CD14-positive monocyte (primary cell): Measurements from ENCODE around the gene KRTAP5-4. TPM values are rescaled to one million over a fixed set of nuclear protein-coding genes. Genes with fewer than 3 reads are reported as not detected.
"Not testable (repeated sequence)": the region's sequence is repeated elsewhere in the genome, so short reads cannot be mapped to it uniquely, and the experiment has no call there.

Source experiments
- DNase-seq, 3 donors: peaks; one replicate each; pipeline ENCODE4 v3.0.0-alpha.2; 2011 to 2022
- H2AFZ ChIP-seq: 2 replicates; pipeline ENCODE4 v1.6.0; 2012; ENCODE audit warnings: mild to moderate bottlenecking, low read depth, low read length, inconsistent platforms; ENCODE audit not compliant: insufficient read depth, poor library complexity, severe bottlenecking
- H3K27ac ChIP-seq, 2 donors: 1 replicate in 1 of 2; 2 replicates in 1 of 2; pipeline ENCODE4 v1.5.1; 2012 to 2013; ENCODE audit warnings: low read length in 2 of 2, control low read depth in 1 of 2, inconsistent platforms in 1 of 2, low read depth in 1 of 2, mild to moderate bottlenecking in 1 of 2
- H3K27me3 ChIP-seq, 2 donors: one replicate each; pipeline versions ENCODE4 v1.6.0 to v1.6.1; 2011 to 2013; ENCODE audit warnings: low read length in 2 of 2; ENCODE audit not compliant: control insufficient read depth in 2 of 2, insufficient read depth in 2 of 2
- H3K36me3 ChIP-seq, 2 donors: replicated peaks in 1 of 2; 1 replicate in 1 of 2; 2 replicates in 1 of 2; pipeline versions ENCODE4 v1.5.1 to v1.6.1; 2012 to 2013; ENCODE audit warnings: low read length in 2 of 2, control low read depth in 1 of 2, inconsistent platforms in 1 of 2, mild to moderate bottlenecking in 1 of 2; ENCODE audit not compliant: insufficient read depth in 2 of 2, control insufficient read depth in 1 of 2
- H3K4me1 ChIP-seq, 2 donors: 1 replicate in 1 of 2; 2 replicates in 1 of 2; pipeline versions ENCODE4 v1.5.1 to v1.6.1; 2012 to 2013; ENCODE audit warnings: low read length in 2 of 2, control low read depth in 1 of 2, inconsistent platforms in 1 of 2, mild to moderate bottlenecking in 1 of 2, moderate library complexity in 1 of 2; ENCODE audit not compliant: insufficient read depth in 2 of 2, control insufficient read depth in 1 of 2
- H3K4me2 ChIP-seq: replicated peaks from 2 replicates; pipeline ENCODE3; 2012; ENCODE audit warnings: low read length, moderate library complexity, mild to moderate bottlenecking; ENCODE audit not compliant: poor library complexity, severe bottlenecking; ENCODE audit errors: extremely low read depth
- H3K4me3 ChIP-seq, 3 experiments: fragments of 200-600 bp in 1 of 3; sonication (generic) in 1 of 3; replicated peaks in 1 of 3; 1 replicate in 2 of 3; 2 replicates in 1 of 3; pipeline ENCODE4 v1.5.1; 2011 to 2013; ENCODE audit warnings: low read length in 3 of 3, mild to moderate bottlenecking in 3 of 3, control low read depth in 2 of 3, low read depth in 2 of 3, inconsistent platforms in 1 of 3, moderate library complexity in 1 of 3
- H3K79me2 ChIP-seq: 2 replicates; pipeline ENCODE4 v1.6.0; 2012; ENCODE audit warnings: mild to moderate bottlenecking, control low read depth, inconsistent platforms, low read length, moderate library complexity; ENCODE audit not compliant: insufficient read depth
- H3K9ac ChIP-seq: 2 replicates; pipeline ENCODE4 v1.6.0; 2017; ENCODE audit warnings: low read length, mild to moderate bottlenecking; ENCODE audit not compliant: insufficient read depth, poor library complexity, severe bottlenecking
- H3K9me3 ChIP-seq, 2 donors: replicated peaks in 1 of 2; 1 replicate in 1 of 2; 2 replicates in 1 of 2; pipeline versions ENCODE4 v1.5.1 to v1.6.1; 2012 to 2013; ENCODE audit warnings: low read length in 2 of 2, control low read depth in 1 of 2; ENCODE audit not compliant: control insufficient read depth in 1 of 2, insufficient read depth in 1 of 2
- H4K20me1 ChIP-seq: 2 replicates; pipeline ENCODE4 v1.6.0; 2012; ENCODE audit warnings: mild to moderate bottlenecking, low read length, control low read depth, moderate library complexity; ENCODE audit not compliant: insufficient read depth
- H3K27ac Mint-ChIP-seq, 7 donors: one replicate each; pipeline ENCODE4 v1.8.0; 2020; ENCODE audit warnings: mild to moderate bottlenecking in 7 of 7, mixed read lengths in 7 of 7, moderate library complexity in 6 of 7, inconsistent platforms in 2 of 7
- H3K27me3 Mint-ChIP-seq, 3 donors: one replicate each; pipeline ENCODE4 v1.8.0; 2021 to 2022; ENCODE audit warnings: low read depth in 3 of 3, mild to moderate bottlenecking in 3 of 3, mixed read lengths in 3 of 3, moderate library complexity in 3 of 3, inconsistent platforms in 1 of 3
- H3K36me3 Mint-ChIP-seq, 2 donors: one replicate each; pipeline ENCODE4 v1.8.0; 2020; ENCODE audit warnings: mixed read lengths in 2 of 2, inconsistent platforms in 1 of 2, mild to moderate bottlenecking in 1 of 2
- H3K4me1 Mint-ChIP-seq: one replicate; pipeline ENCODE4 v1.8.0; 2020; ENCODE audit warnings: mild to moderate bottlenecking, mixed read lengths
- H3K4me3 Mint-ChIP-seq, 2 donors: one replicate each; pipeline ENCODE4 v1.8.0; 2020; ENCODE audit warnings: mild to moderate bottlenecking in 2 of 2, mixed read lengths in 2 of 2, moderate library complexity in 1 of 2
- H3K9me3 Mint-ChIP-seq, 7 donors: one replicate each; pipeline ENCODE4 v1.8.0; 2020 to 2022; ENCODE audit warnings: mixed read lengths in 7 of 7, mild to moderate bottlenecking in 6 of 7, moderate library complexity in 6 of 7, inconsistent platforms in 2 of 7
- WGBS: methylation state at CpG from one replicate; pipeline ENCODE4 v1.1.5; 2013; ENCODE audit warnings: missing lambda C conversion rate; ENCODE audit not compliant: insufficient coverage; 5-methylcytosine and 5-hydroxymethylcytosine counted together
- intact Hi-C, 2 donors: fragments of 100-400 bp; cut with micrococcal nuclease; formaldehyde crosslinking; loops; one replicate each; pipeline versions ENCODE4 v1.15.0 to v1.15.1; 2023
- polyA plus RNA-seq, 3 donors: library from polyadenylated mRNA; depleted of rRNA in 1 of 3; unstranded in 2 of 3; stranded (reverse) in 1 of 3; fragments of 300-500 nt in 2 of 3; fragments of >200 nt in 1 of 3; fragmentation: Illumina TruSeq in 2 of 3; gene quantifications; 1 replicate in 2 of 3; 2 replicates in 1 of 3; pipeline ENCODE4 v1.2.3, GENCODE V29; 2012 to 2021
- TF ChIP-seq, protein P1 (sequence below): fragments of 200-600 bp; IDR thresholded peaks from one replicate; pipeline ENCODE4 v1.8.0; 2022; ENCODE audit warnings: antibody characterized with exemption, mild to moderate bottlenecking

Gene KRTAP5-4
- polyA plus RNA-seq, 3 donors, result not detected

DNA sequence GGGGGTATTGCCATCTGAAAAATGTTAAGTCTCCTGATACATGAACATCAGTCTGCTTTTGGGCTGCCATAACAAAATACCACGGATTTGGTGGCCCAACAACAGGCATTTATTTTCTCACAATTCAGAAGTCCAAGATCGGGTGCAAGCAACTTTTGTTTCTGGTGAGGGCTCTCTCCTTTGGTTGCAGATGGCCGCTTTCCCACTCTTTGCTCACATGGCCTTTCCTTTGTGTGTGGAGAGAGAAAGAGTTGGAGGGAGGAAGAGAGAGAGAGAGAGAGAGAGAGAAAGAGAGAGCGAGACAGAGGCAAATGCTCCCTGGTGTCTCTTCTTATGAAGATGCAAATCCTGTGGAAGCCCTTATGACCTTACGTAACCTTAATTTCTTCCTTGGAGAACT lies 21.3 kb downstream of the KRTAP5-4 start:
- H3K27me3 Mint-ChIP-seq, result peaks cover 51 to 53% (median 53%) of the 10 kb centered on the region in 3 donors
- intact Hi-C loops, result no loop called here
- TF ChIP-seq, protein P1, sequence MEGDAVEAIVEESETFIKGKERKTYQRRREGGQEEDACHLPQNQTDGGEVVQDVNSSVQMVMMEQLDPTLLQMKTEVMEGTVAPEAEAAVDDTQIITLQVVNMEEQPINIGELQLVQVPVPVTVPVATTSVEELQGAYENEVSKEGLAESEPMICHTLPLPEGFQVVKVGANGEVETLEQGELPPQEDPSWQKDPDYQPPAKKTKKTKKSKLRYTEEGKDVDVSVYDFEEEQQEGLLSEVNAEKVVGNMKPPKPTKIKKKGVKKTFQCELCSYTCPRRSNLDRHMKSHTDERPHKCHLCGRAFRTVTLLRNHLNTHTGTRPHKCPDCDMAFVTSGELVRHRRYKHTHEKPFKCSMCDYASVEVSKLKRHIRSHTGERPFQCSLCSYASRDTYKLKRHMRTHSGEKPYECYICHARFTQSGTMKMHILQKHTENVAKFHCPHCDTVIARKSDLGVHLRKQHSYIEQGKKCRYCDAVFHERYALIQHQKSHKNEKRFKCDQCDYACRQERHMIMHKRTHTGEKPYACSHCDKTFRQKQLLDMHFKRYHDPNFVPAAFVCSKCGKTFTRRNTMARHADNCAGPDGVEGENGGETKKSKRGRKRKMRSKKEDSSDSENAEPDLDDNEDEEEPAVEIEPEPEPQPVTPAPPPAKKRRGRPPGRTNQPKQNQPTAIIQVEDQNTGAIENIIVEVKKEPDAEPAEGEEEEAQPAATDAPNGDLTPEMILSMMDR, result no peak
- H3K27me3 ChIP-seq, result peaks cover 5 to 14% of the 10 kb centered on the region in 2 donors
- H3K27ac Mint-ChIP-seq, result no peak overlapping the region
- no peak overlapping the region for H3K27ac ChIP-seq
- H3K9me3 Mint-ChIP-seq, result peaks cover 0 to 2% (median 0%) of the 10 kb centered on the region in 7 donors
- H3K9ac ChIP-seq, result no peak overlapping the region
- no peaks in the 10 kb centered on the region for H3K9me3 ChIP-seq
- no peak overlapping the region for H3K4me3 ChIP-seq
- 70% methylated on average over 2 of the region's 5 CpGs for WGBS
- H3K36me3 ChIP-seq, result no peaks in the 10 kb centered on the region
- no peaks in the 10 kb centered on the region for H3K36me3 Mint-ChIP-seq
- no peaks in the 10 kb centered on the region for H3K79me2 ChIP-seq
- no peak for DNase-seq
- no peaks in the 10 kb centered on the region for H3K4me1 Mint-ChIP-seq
- H4K20me1 ChIP-seq, result no peaks in the 10 kb centered on the region
- no peaks in the 10 kb centered on the region for H3K4me1 ChIP-seq
- H3K4me3 Mint-ChIP-seq, result peak overlapping the region in 1 of 2 donors; percentile 35
- no peak overlapping the region for H2AFZ ChIP-seq
- H3K4me2 ChIP-seq, result no peak overlapping the region

DNA sequence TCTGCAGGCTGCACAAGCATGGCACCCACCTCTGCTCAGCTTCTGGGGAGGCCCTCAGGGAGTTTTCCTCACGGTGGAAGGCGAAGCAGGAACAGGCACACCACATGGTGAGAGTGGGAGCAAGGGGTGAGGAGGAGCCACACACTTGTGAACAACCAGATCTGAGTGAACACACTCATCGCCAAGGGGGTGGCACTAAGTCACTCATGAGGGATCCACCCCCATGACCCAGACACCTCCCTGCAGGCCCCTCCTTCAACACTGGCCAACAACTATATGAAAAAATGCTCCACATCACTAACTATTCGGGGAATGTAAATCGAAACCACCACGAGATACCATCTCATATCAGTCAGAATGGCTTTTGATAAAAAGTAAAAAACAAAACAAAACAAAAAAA lies 23.1 kb downstream of the KRTAP5-4 start:
- H3K9ac ChIP-seq, result no peak overlapping the region
- no peaks in the 10 kb centered on the region for H3K9me3 ChIP-seq
- TF ChIP-seq, protein P1, result no peak
- no peak for DNase-seq
- no peaks in the 10 kb centered on the region for H4K20me1 ChIP-seq
- H3K4me3 ChIP-seq, result no peak overlapping the region
- peaks cover 0 to 2% (median 0%) of the 10 kb centered on the region in 7 donors for H3K9me3 Mint-ChIP-seq
- H3K27ac Mint-ChIP-seq, result peak overlapping the region in 1 of 7 donors; percentile 23
- 73% methylated on average over 2 of the region's 6 CpGs for WGBS
- H3K27ac ChIP-seq, result no peak overlapping the region
- H2AFZ ChIP-seq, result no peak overlapping the region
- H3K4me2 ChIP-seq, result no peak overlapping the region
- H3K4me1 ChIP-seq, result no peaks in the 10 kb centered on the region
- intact Hi-C loops, result no loop called here
- peaks cover 5 to 19% of the 10 kb centered on the region in 2 donors for H3K27me3 ChIP-seq
- no peak overlapping the region for H3K4me3 Mint-ChIP-seq
- no peaks in the 10 kb centered on the region for H3K36me3 ChIP-seq
- no peaks in the 10 kb centered on the region for H3K4me1 Mint-ChIP-seq
- H3K27me3 Mint-ChIP-seq, result peaks cover 52 to 70% (median 67%) of the 10 kb centered on the region in 3 donors
- no peaks in the 10 kb centered on the region for H3K79me2 ChIP-seq
- H3K36me3 Mint-ChIP-seq, result no peaks in the 10 kb centered on the region

DNA sequence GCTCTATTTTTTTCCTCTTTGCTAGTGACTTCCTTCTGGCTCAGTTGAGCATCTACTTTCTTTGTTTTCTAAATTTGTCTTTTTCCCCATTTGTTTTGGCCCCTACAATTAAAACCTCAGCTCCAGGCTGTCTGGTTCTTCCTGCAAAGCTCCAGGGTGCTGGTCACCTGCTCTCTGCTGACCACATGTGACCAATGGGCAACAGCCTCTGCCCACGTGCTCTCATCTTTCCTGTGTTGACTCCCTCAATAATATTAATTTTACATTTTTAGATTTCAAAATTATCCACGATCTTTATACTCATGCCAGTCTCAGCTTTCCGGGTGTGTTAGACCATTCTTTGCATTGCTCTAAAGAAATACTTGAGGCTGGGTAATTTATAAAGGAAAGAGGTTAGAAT lies 23.5 kb downstream of the KRTAP5-4 start:
- no CpG with 5 or more reads among the region's 3 CpGs for WGBS
- H3K36me3 ChIP-seq, H3K4me3 ChIP-seq, H3K4me1 Mint-ChIP-seq, H3K4me1 ChIP-seq, DNase-seq, H2AFZ ChIP-seq, intact Hi-C loops, H3K9ac ChIP-seq, H3K9me3 ChIP-seq, H3K4me2 ChIP-seq, H3K36me3 Mint-ChIP-seq, H3K79me2 ChIP-seq, H3K9me3 Mint-ChIP-seq, H3K27ac ChIP-seq, H4K20me1 ChIP-seq: not testable (repeated sequence)
- Mint-ChIP-seq H3K4me3 (peak overlapping the region in 1 of 2 donors; percentile 40), H3K27me3 (peaks cover 53 to 74% (median 67%) of the 10 kb centered on the region in 3 donors), H3K27ac (peak overlapping the region in 1 of 7 donors; percentile 23)
- H3K27me3 ChIP-seq, result peaks cover 5 to 23% of the 10 kb centered on the region in 2 donors
